Natural killer cell (primary cell): ENCODE results near the gene AOPEP. TPM values are rescaled to one million over a fixed set of nuclear protein-coding genes. Genes with fewer than 3 reads are reported as not detected.

Experiments used
- ATAC-seq, 3 donors: fragments of 150-1000 bp in 2 of 3; fragments of 200-7000 bp in 1 of 3; cut with Tn5 transposase; 1 replicate in 1 of 3; 2 replicates in 2 of 3; pipeline ENCODE4 v1.10.0; 2021; ENCODE audit warnings: mild to moderate bottlenecking in 2 of 3, moderate library complexity in 2 of 3
- DNase-seq, 2 donors: peaks; one replicate each; pipeline versions ENCODE4 v3.0.0 to v3.0.0-alpha.2; 2013 to 2021; ENCODE audit warnings: mixed read lengths in 1 of 2
- H3K27ac ChIP-seq: one replicate; pipeline ENCODE4 v1.5.1; 2013; ENCODE audit warnings: mild to moderate bottlenecking, low read length
- H3K27me3 ChIP-seq: one replicate; pipeline ENCODE4 v1.6.1; 2013; ENCODE audit warnings: low read length; ENCODE audit not compliant: control insufficient read depth, insufficient read depth
- H3K36me3 ChIP-seq: one replicate; pipeline ENCODE4 v1.6.1; 2013; ENCODE audit warnings: low read length; ENCODE audit not compliant: control insufficient read depth, insufficient read depth
- H3K4me1 ChIP-seq: one replicate; pipeline ENCODE4 v1.6.1; 2013; ENCODE audit warnings: low read length; ENCODE audit not compliant: control insufficient read depth, insufficient read depth
- H3K4me3 ChIP-seq: one replicate; pipeline ENCODE4 v1.5.1; 2013; ENCODE audit warnings: low read length
- H3K9me3 ChIP-seq: one replicate; pipeline ENCODE4 v1.6.1; 2013; ENCODE audit warnings: low read length; ENCODE audit not compliant: control insufficient read depth, insufficient read depth
- H3K27ac Mint-ChIP-seq, 2 donors: one replicate each; pipeline ENCODE4 v1.8.0; 2022; ENCODE audit warnings: mild to moderate bottlenecking in 2 of 2, mixed read lengths in 2 of 2, moderate library complexity in 1 of 2
- H3K27me3 Mint-ChIP-seq, 2 donors: one replicate each; pipeline ENCODE4 v1.8.0; 2022; ENCODE audit warnings: low read depth in 2 of 2, mixed read lengths in 2 of 2
- H3K36me3 Mint-ChIP-seq: one replicate; pipeline ENCODE4 v1.8.0; 2022; ENCODE audit warnings: mixed read lengths
- H3K4me1 Mint-ChIP-seq, 2 donors: one replicate each; pipeline ENCODE4 v1.8.0; 2022; ENCODE audit warnings: mixed read lengths in 2 of 2
- H3K4me3 Mint-ChIP-seq: one replicate; pipeline ENCODE4 v1.8.0; 2022; ENCODE audit warnings: mild to moderate bottlenecking, moderate library complexity, mixed read lengths
- H3K9me3 Mint-ChIP-seq, 2 donors: one replicate each; pipeline ENCODE4 v1.8.0; 2022; ENCODE audit warnings: mixed read lengths in 2 of 2
- WGBS: methylation state at CpG from one replicate; pipeline ENCODE4 v1.1.7; 2013; ENCODE audit warnings: missing lambda C conversion rate; ENCODE audit not compliant: insufficient coverage; 5-methylcytosine and 5-hydroxymethylcytosine counted together
- intact Hi-C: fragments of 100-400 bp; cut with micrococcal nuclease; formaldehyde crosslinking; loops from one replicate; pipeline ENCODE4 v1.14.2; 2022
- total RNA-seq, 4 donors: library from RNA; stranded (reverse); fragments of 120-200 nt in 1 of 4; gene quantifications; one replicate each; pipeline versions ENCODE4 v1.2.3 to v1.2.4, GENCODE V29; 2013 to 2022
- TF ChIP-seq, protein P1 (sequence below): fragments of 200-600 bp; IDR thresholded peaks from one replicate; pipeline ENCODE4 v1.8.0; 2022; ENCODE audit warnings: antibody characterized with exemption

The AOPEP gene
- total RNA-seq, 3 donors from 2014 or later (not counting 1 experiment from before 2014, with no cell fraction given) = 20.1 to 22.6 (median 20.6) TPM

- no peaks in the 10 kb centered on the region for H3K27me3 Mint-ChIP-seq
- no peaks in the 10 kb centered on the region for H3K9me3 Mint-ChIP-seq
- Histone ChIP-seq H3K27me3 (no peaks in the 10 kb centered on the region), H3K4me1 (peaks cover 31% of the 10 kb centered on the region), H3K27ac (no peak overlapping the region), H3K4me3 (no peak overlapping the region), H3K36me3 (no peaks in the 10 kb centered on the region), H3K9me3 (no peaks in the 10 kb centered on the region)
- no peaks in the 10 kb centered on the region for H3K36me3 Mint-ChIP-seq
- WGBS = 95% methylated on average over 5 of the region's 5 CpGs
- H3K4me1 Mint-ChIP-seq = peaks cover 43 to 47% of the 10 kb centered on the region in 2 donors
- DNase-seq (no peak), ATAC-seq (no peak)
- TF ChIP-seq, protein P1, sequence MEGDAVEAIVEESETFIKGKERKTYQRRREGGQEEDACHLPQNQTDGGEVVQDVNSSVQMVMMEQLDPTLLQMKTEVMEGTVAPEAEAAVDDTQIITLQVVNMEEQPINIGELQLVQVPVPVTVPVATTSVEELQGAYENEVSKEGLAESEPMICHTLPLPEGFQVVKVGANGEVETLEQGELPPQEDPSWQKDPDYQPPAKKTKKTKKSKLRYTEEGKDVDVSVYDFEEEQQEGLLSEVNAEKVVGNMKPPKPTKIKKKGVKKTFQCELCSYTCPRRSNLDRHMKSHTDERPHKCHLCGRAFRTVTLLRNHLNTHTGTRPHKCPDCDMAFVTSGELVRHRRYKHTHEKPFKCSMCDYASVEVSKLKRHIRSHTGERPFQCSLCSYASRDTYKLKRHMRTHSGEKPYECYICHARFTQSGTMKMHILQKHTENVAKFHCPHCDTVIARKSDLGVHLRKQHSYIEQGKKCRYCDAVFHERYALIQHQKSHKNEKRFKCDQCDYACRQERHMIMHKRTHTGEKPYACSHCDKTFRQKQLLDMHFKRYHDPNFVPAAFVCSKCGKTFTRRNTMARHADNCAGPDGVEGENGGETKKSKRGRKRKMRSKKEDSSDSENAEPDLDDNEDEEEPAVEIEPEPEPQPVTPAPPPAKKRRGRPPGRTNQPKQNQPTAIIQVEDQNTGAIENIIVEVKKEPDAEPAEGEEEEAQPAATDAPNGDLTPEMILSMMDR = no peak
- intact Hi-C loops = no loop called here
- no peak overlapping the region for H3K27ac Mint-ChIP-seq
- no peak overlapping the region for H3K4me3 Mint-ChIP-seq
These were observed 222.2 kb downstream of the AOPEP start for GRCh38 chr9:94948567-94949235.

DNA sequence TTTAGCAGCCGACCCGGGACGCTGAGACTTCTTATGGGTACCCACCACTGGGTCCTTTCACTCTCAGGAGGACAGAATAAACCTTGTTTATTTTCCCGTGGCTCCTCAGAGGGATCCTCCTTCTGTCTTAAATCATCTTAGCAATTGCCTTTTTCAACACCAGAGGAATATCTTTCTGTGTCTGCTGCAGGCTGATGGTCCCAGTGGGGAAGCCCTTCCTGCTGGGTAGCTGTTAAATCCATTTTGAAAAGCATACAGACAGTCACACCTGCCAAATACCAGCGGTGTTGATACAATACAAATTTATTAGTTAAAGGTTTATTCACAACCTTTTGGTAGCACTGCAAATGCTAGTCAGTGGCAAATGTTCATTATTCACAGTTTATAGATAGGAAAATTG is 222.9 kb downstream of the AOPEP start:
- TF ChIP-seq, protein P1 = no peak
- no peak overlapping the region for H3K4me3 Mint-ChIP-seq
- DNase-seq = no peak
- Histone ChIP-seq H3K27ac (no peak overlapping the region), H3K4me1 (peaks cover 31% of the 10 kb centered on the region), H3K9me3 (no peaks in the 10 kb centered on the region), H3K36me3 (no peaks in the 10 kb centered on the region), H3K4me3 (no peak overlapping the region), H3K27me3 (no peaks in the 10 kb centered on the region)
- no peaks in the 10 kb centered on the region for H3K27me3 Mint-ChIP-seq
- H3K9me3 Mint-ChIP-seq = no peaks in the 10 kb centered on the region
- ATAC-seq = no peak
- intact Hi-C loops = no loop called here
- no peaks in the 10 kb centered on the region for H3K36me3 Mint-ChIP-seq
- 95% methylated on average over 4 of the region's 5 CpGs for WGBS
- peak overlapping the region in 1 of 2 donors; percentile 92 for H3K27ac Mint-ChIP-seq
- H3K4me1 Mint-ChIP-seq = peaks cover 43 to 48% of the 10 kb centered on the region in 2 donors

GRCh38 chr9:94950040-94950578 is 223.6 kb downstream of the AOPEP start:
- Mint-ChIP-seq H3K27ac (peak overlapping the region; percentile 81 to 92), H3K27me3 (no peaks in the 10 kb centered on the region), H3K4me1 (peaks cover 43 to 48% of the 10 kb centered on the region in 2 donors), H3K4me3 (no peak overlapping the region), H3K9me3 (no peaks in the 10 kb centered on the region), H3K36me3 (peaks cover 4% of the 10 kb centered on the region)
- Histone ChIP-seq H3K27me3 (no peaks in the 10 kb centered on the region), H3K36me3 (no peaks in the 10 kb centered on the region), H3K4me1 (peaks cover 31% of the 10 kb centered on the region), H3K4me3 (no peak overlapping the region), H3K9me3 (no peaks in the 10 kb centered on the region), H3K27ac (no peak overlapping the region)
- WGBS = 95% methylated on average over 4 of the region's 4 CpGs
- DNase-seq (no peak), ATAC-seq (no peak)
- intact Hi-C loops = no loop called here
- TF ChIP-seq, protein P1 = no peak
